ENCODE data around the gene YDJC.
A peak's percentile ranks its signal among the peaks of the same experiment; 100 is the strongest.
"Not testable (repeated sequence)": the region's sequence is repeated elsewhere in the genome, so short reads cannot be mapped to it uniquely, and the experiment has no call there.

The YDJC gene

GRCh38 chr22:21651521-21652009 is 21.7 kb upstream of the YDJC start:
- no peak for DNase-seq

GRCh38 chr22:21650823-21651520 is 21.1 kb upstream of the YDJC start:
- no peak for DNase-seq

- DNase-seq = no peak
Measured at GRCh38 chr22:21650280-21650679, 20.5 kb upstream of the YDJC start.

- DNase-seq = peak; percentile 23 to 71
Measured at GRCh38 chr22:21646608-21647590, 17.1 kb upstream of the YDJC start.

- not testable (repeated sequence) for DNase-seq
Measured at GRCh38 chr22:21645513-21645912, 15.7 kb upstream of the YDJC start.

- DNase-seq = no peak
Measured at GRCh38 chr22:21643533-21644357, 13.9 kb upstream of the YDJC start.

GRCh38 chr22:21642584-21643448 is 13.0 kb upstream of the YDJC start:
- DNase-seq = peak; percentile 25 to 27

- peak; percentile 88 to 95 for DNase-seq
Measured at GRCh38 chr22:21641789-21642583, 12.2 kb upstream of the YDJC start, which contains the start of gene SDF2L1. Gene SDF2L1 (plus strand): TSS chr22:21642302. CDS start chr22:21642337, 35 bp downstream.

GRCh38 chr22:21641417-21641788 is 11.6 kb upstream of the YDJC start:
- DNase-seq = no peak

- no peak for DNase-seq
Measured at GRCh38 chr22:21640810-21641209, 11.0 kb upstream of the YDJC start.

GRCh38 chr22:21639359-21639758 is 9.5 kb upstream of the YDJC start:
- no peak for DNase-seq

- DNase-seq = not testable (repeated sequence)
Measured at GRCh38 chr22:21637450-21637849, 7.6 kb upstream of the YDJC start.

GRCh38 chr22:21636629-21637218 is 6.9 kb upstream of the YDJC start:
- no peak for DNase-seq

- DNase-seq = no peak
Measured at GRCh38 chr22:21635771-21636510, 6.1 kb upstream of the YDJC start.

GRCh38 chr22:21634844-21635243 is 5.0 kb upstream of the YDJC start:
- no peak for DNase-seq

- DNase-seq = no peak
Measured at GRCh38 chr22:21634081-21634480, 4.3 kb upstream of the YDJC start.

GRCh38 chr22:21633481-21633880 is 3.7 kb upstream of the YDJC start:
- no peak for DNase-seq

GRCh38 chr22:21632931-21633330 is 3.1 kb upstream of the YDJC start:
- no peak for DNase-seq

- no peak for DNase-seq
Measured at GRCh38 chr22:21632237-21632895, 2.5 kb upstream of the YDJC start, which contains the start of gene CCDC116. Gene CCDC116 (plus strand): TSS chr22:21632760. CDS start chr22:21633182, 422 bp downstream.
